ENCODE results near the gene PTCH1.
A peak's percentile ranks its signal among the peaks of the same experiment; 100 is the strongest.

The PTCH1 gene

GRCh38 chr9:95511952-95512708 lies 4.6 kb downstream of the PTCH1 start:
- DNase-seq = no peak

GRCh38 chr9:95511616-95511931 lies 5.2 kb downstream of the PTCH1 start:
- DNase-seq = no peak

- DNase-seq = peak; percentile 66
These were observed 5.8 kb downstream of the PTCH1 start for GRCh38 chr9:95510709-95511615.

GRCh38 chr9:95509851-95510708 lies 6.7 kb downstream of the PTCH1 start:
- no peak for DNase-seq

GRCh38 chr9:95508968-95509850 lies 7.6 kb downstream of the PTCH1 start:
- DNase-seq = no peak

GRCh38 chr9:95508242-95508967 lies 8.4 kb downstream of the PTCH1 start:
- no peak for DNase-seq

GRCh38 chr9:95507464-95508241 lies 9.1 kb downstream of the PTCH1 start:
- DNase-seq = no peak

- no peak for DNase-seq
These were observed 9.9 kb downstream of the PTCH1 start for GRCh38 chr9:95506678-95507463.

- DNase-seq = no peak
These were observed 10.4 kb downstream of the PTCH1 start for GRCh38 chr9:95506428-95506677.

GRCh38 chr9:95505717-95506427 lies 10.9 kb downstream of the PTCH1 start:
- no peak for DNase-seq

GRCh38 chr9:95505072-95505716 lies 11.6 kb downstream of the PTCH1 start:
- no peak for DNase-seq

GRCh38 chr9:95504053-95504963 lies 12.5 kb downstream of the PTCH1 start:
- no peak for DNase-seq

- no peak for DNase-seq
These were observed 13.4 kb downstream of the PTCH1 start for GRCh38 chr9:95503369-95503768.

GRCh38 chr9:95502248-95502647 lies 14.5 kb downstream of the PTCH1 start:
- no peak for DNase-seq

GRCh38 chr9:95499847-95500246 lies 16.9 kb downstream of the PTCH1 start:
- DNase-seq = no peak

- no peak for DNase-seq
These were observed 17.6 kb downstream of the PTCH1 start for GRCh38 chr9:95499046-95499676.

GRCh38 chr9:95498641-95499040 lies 18.1 kb downstream of the PTCH1 start:
- no peak for DNase-seq

All from inflammatory macrophage treated with lipopolysaccharide for 4 hours (primary cell).